ENCODE results near the gene CENPT. TPM values are rescaled to one million over a fixed set of nuclear protein-coding genes. Genes with fewer than 3 reads are reported as not detected.

The CENPT gene
- total and polyA plus RNA-seq, 2 experiments from 2014 or later: 61.8 to 65.2 TPM

DNA sequence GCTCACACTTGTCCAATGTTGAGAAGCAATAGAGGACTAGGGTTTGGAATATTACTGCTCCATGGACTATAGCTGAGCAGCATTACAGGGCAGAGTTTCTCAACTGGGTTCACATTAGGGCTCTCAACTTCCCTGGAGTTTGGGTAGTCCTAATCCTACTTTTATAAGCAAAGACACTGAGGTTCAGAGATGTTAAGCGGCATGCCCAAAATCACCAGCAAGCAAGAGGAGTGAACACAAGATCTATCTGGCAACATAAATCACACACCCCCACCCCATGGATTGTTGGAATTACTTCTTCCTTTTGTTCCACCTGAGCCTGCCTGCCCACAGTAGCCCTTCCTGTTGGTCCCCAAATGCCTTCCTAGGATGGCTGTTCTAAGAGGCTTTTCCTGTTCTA lies 35.6 kb downstream of the CENPT start:
- H3K27me3 ChIP-seq: peaks cover 74% of the 10 kb centered on the region

DNA sequence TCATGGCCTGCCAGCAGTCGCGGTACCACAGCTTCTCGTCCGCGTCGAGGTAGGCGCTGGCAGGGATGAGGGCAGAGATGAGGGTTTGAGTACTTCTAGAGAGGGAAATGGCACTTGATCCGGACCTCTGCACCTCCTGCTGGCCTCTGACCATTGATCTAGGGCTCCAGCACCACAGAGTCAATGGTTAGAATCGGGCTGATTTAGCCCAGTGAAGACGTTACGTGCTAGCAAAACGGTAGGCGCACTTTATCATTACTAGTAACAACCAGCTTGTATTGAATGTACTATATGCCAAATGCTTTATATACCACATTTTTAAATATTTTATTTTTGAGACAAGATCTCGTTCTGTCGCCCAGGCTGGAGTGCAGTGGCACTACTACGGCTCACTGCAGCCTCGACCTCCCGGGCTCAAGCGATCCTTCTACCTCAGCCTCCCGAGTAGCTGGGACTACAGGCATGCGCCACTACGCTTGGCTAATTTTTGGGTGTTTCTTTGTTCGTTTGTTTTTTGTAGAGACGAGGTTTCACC lies 40.3 kb downstream of the CENPT start:
- H3K27ac ChIP-seq: no peak overlapping the region
- H3K4me1 ChIP-seq (ENCODE audit: low read depth): peaks cover 4% of the 10 kb centered on the region
- H3K4me3 ChIP-seq: peak overlapping the region; percentile 57
- DNase-seq (ENCODE audit: low read depth in 1 of 2, low spot score in 1 of 2): no peak
- H3K36me3 ChIP-seq: peaks cover 3% of the 10 kb centered on the region
- H3K9me3 ChIP-seq (ENCODE audit: low read depth): no peaks in the 10 kb centered on the region
- H3K27me3 ChIP-seq: peaks cover 63% of the 10 kb centered on the region
- TF ChIP-seq, protein P1, sequence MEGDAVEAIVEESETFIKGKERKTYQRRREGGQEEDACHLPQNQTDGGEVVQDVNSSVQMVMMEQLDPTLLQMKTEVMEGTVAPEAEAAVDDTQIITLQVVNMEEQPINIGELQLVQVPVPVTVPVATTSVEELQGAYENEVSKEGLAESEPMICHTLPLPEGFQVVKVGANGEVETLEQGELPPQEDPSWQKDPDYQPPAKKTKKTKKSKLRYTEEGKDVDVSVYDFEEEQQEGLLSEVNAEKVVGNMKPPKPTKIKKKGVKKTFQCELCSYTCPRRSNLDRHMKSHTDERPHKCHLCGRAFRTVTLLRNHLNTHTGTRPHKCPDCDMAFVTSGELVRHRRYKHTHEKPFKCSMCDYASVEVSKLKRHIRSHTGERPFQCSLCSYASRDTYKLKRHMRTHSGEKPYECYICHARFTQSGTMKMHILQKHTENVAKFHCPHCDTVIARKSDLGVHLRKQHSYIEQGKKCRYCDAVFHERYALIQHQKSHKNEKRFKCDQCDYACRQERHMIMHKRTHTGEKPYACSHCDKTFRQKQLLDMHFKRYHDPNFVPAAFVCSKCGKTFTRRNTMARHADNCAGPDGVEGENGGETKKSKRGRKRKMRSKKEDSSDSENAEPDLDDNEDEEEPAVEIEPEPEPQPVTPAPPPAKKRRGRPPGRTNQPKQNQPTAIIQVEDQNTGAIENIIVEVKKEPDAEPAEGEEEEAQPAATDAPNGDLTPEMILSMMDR (IDR thresholded peaks at IDR 0.05; ENCODE audit: low read depth, low read length): peak; percentile 22

More for the DNA sequence above, 35.6 kb downstream of the CENPT start:
- no peak overlapping the region for H3K27ac ChIP-seq
- DNase-seq (ENCODE audit: low read depth in 1 of 2, low spot score in 1 of 2): no peak
- TF ChIP-seq, protein P1 (IDR thresholded peaks at IDR 0.05; ENCODE audit: low read depth, low read length): no peak
- H3K4me1 ChIP-seq (ENCODE audit: low read depth): no peaks in the 10 kb centered on the region
- no peaks in the 10 kb centered on the region for H3K36me3 ChIP-seq
- no peak overlapping the region for H3K4me3 ChIP-seq
- H3K9me3 ChIP-seq (ENCODE audit: low read depth): no peaks in the 10 kb centered on the region

DNA sequence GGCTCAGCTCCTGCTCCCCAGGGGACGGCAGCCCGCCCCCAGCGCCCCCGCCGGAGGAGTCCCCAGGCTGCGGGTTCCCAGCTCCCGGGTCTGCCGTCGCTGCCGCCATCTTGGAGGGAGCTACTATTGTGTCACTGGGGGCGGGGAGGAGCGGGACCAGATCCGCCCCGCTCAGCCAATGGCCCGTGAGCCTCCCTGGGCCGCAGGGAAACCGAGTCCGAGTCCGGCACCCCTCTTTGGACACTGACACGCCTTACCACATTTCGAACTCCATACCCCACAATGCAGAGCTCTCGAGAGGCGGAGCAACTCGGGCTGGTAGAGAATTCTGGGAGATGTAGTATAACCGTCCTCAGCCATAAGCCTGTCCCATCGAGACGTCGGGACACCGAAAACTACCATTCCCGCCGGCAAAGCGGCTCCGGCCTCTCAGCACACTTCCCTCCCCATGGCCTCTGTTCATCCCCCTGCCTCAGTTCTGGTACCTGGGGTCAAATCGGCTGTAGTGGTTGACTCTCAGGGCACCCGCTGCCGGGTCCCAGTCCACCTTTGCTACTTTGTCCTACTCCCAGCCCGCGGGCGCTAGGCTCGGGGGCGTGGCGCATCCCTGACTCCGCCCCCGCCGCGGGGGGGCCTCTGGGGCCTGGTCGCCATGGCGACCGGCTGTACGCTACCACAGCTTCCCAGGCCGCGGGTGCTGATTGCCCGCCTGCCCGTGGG lies 40.9 kb downstream of the CENPT start, which contains the start of the genes RANBP10 and TSNAXIP1:
Gene RANBP10 (minus strand): TSS at position 133 of the 720 bp plus-strand sequence. CDS start 24 bp downstream, at position 109.
Gene TSNAXIP1 (plus strand): TSS at position 462 of the 720 bp plus-strand sequence. CDS start 261 bp downstream, outside the sequence.
- H3K36me3 ChIP-seq: peaks cover 3% of the 10 kb centered on the region
- DNase-seq (ENCODE audit: low read depth in 1 of 2, low spot score in 1 of 2): peak; percentile 99
- peaks cover 63% of the 10 kb centered on the region for H3K27me3 ChIP-seq
- TF ChIP-seq, protein P1 (IDR thresholded peaks at IDR 0.05; ENCODE audit: low read depth, low read length): no peak
- no peaks in the 10 kb centered on the region for H3K9me3 ChIP-seq (ENCODE audit: low read depth)
- H3K27ac ChIP-seq: no peak within 1 kb of the TSS
- H3K4me3 ChIP-seq: peak within 1 kb of the TSS; percentile 68
- H3K4me1 ChIP-seq (ENCODE audit: low read depth): peaks cover 4% of the 10 kb centered on the region

DNA sequence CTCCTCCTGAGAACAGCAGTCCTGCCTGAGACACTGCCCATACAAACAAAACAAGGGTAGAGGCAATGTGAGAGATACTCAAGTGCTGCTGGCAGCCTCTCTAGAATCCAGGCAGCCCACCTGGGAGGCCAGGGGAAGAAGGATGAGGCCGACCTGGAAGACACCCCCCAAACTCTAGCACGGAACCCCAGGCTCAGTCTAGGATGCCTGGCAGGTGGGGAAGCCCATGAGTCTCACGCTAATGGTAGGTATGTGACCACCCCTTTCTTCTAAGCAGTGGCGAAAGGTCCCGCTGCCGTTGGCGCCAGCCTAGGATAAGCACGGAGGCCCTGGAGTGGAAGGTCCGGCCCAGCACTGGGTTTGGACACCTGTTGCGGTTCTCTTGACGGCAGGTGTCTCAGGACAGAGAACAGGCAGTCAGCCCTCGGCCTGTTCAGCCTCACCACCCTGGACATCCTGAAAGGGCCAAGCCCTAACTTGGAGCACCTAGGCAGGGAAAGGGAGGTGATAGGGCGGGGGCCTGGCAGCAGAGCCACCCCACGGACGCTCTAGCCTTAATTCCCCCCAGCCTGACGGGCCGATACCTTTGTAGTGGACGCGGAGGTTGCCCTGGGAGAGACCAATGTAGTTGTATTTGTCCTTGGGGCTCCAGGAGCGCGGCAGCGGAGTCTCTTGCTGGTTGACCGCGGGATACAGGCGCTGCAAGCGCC lies 41.6 kb downstream of the CENPT start:
- DNase-seq (ENCODE audit: low read depth in 1 of 2, low spot score in 1 of 2): peak in 1 of 2 donors; percentile 38
- no peak overlapping the region for H3K27ac ChIP-seq

More for the DNA sequence above, 41.6 kb downstream of the CENPT start:
- peaks cover 4% of the 10 kb centered on the region for H3K4me1 ChIP-seq (ENCODE audit: low read depth)
- H3K9me3 ChIP-seq (ENCODE audit: low read depth): no peaks in the 10 kb centered on the region
- peaks cover 3% of the 10 kb centered on the region for H3K36me3 ChIP-seq
- TF ChIP-seq, protein P1 (IDR thresholded peaks at IDR 0.05; ENCODE audit: low read depth, low read length): no peak
- peaks cover 63% of the 10 kb centered on the region for H3K27me3 ChIP-seq
- H3K4me3 ChIP-seq: peak overlapping the region; percentile 68

Measured in cardiac muscle cell (in vitro differentiated cells and primary cell).